ENCODE results near the gene DDX31. TPM values are rescaled to one million over a fixed set of nuclear protein-coding genes. Genes with fewer than 3 reads are reported as not detected.

Gene DDX31
- total RNA-seq, 1 experiment from 2014 or later, result 28.4 TPM

GRCh38 chr9:132609829-132610228 is 60.0 kb downstream of the DDX31 start:
- Histone ChIP-seq H3K27ac (ENCODE audit: insufficient read length, low read depth, low read length) (no peak overlapping the region), H3K4ac (ENCODE audit: low read depth, low read length) (no peak overlapping the region), H4K20me1 (ENCODE audit: control insufficient read depth, insufficient read depth, insufficient read length) (no peaks in the 10 kb centered on the region), H3K23me2 (ENCODE audit: insufficient read length, low read depth, low read length, poor library complexity, severe bottlenecking) (no peaks in the 10 kb centered on the region), H3K27me3 (ENCODE audit: insufficient read depth, low read length) (no peaks in the 10 kb centered on the region), H2AK5ac (ENCODE audit: insufficient read length, low read length) (no peak overlapping the region), H3K14ac (ENCODE audit: insufficient read depth, low read length) (no peak overlapping the region), H2BK15ac (ENCODE audit: low read depth, low read length) (no peak overlapping the region), H3K4me1 (ENCODE audit: insufficient read depth, low read length) (no peaks in the 10 kb centered on the region), H2AFZ (ENCODE audit: low read length) (no peak overlapping the region), H4K5ac (ENCODE audit: insufficient read length, low read depth, low read length) (no peak overlapping the region), H2BK120ac (ENCODE audit: low read depth, low read length, poor library complexity, severe bottlenecking) (no peak overlapping the region), H2BK12ac (ENCODE audit: insufficient read length, low read depth, low read length) (no peak overlapping the region), H4K91ac (ENCODE audit: insufficient read length, low read depth, low read length) (no peak overlapping the region), H3K18ac (ENCODE audit: insufficient read length, low read depth, low read length) (no peak overlapping the region), H2BK5ac (ENCODE audit: insufficient read length, low read length) (no peak overlapping the region), H4K8ac (replicated peaks; ENCODE audit: insufficient read length, low read depth, low read length) (no peak overlapping the region), H3K79me2 (ENCODE audit: insufficient read depth, low read length) (no peaks in the 10 kb centered on the region), H3K4me2 (ENCODE audit: insufficient read depth, insufficient read length, low read length) (no peak overlapping the region), H2BK20ac (ENCODE audit: low read depth, low read length, poor library complexity, severe bottlenecking) (no peak overlapping the region), H3K9ac (ENCODE audit: extremely low read depth, insufficient read length, low read length) (no peak overlapping the region), H3K79me1 (ENCODE audit: insufficient read depth, low read depth, low read length, poor library complexity, severe bottlenecking) (no peaks in the 10 kb centered on the region), H3K23ac (ENCODE audit: insufficient read length, low read depth, low read length) (no peak overlapping the region), H3K56ac (ENCODE audit: insufficient read length, low read depth, low read length) (no peak overlapping the region), H3T11ph (ENCODE audit: low read length) (no peak overlapping the region), H3K9me3 (ENCODE audit: control insufficient read depth, low read depth, low read length) (no peaks in the 10 kb centered on the region)
- WGBS (ENCODE audit: extremely low coverage, insufficient read length, low lambda C conversion rate), result no CpG with 5 or more reads among the region's 7 CpGs
- TF ChIP-seq CTCF (conservative IDR thresholded peaks at IDR 0.05), result no peak
- H3K4me1 Mint-ChIP-seq, result peaks cover 18 to 29% of the 10 kb centered on the region in 2 experiments
- no peaks in the 10 kb centered on the region for H3K9me3 Mint-ChIP-seq
- no peak for DNase-seq
- no peak overlapping the region for H3K27ac Mint-ChIP-seq
- peaks cover 23 to 72% (median 51%) of the 10 kb centered on the region in 3 experiments; a peak in 6 of 7 replicates for H3K36me3 Mint-ChIP-seq (ENCODE audit: insufficient read depth in 1 of 3, low read depth in 3 of 3)
- H3K27me3 Mint-ChIP-seq (ENCODE audit: low read depth), result no peaks in the 10 kb centered on the region; the same call in 1 of the 2 replicates
- H3K4me3 Mint-ChIP-seq, result no peak overlapping the region
